NCI-H2196 treated with DMSO at 0.1 percent for 48 hours (cell line): ENCODE measurements around the gene SYK.

Experiments used
- DNase-seq: peaks from one replicate; lab custom pipeline; 2025; ENCODE audit not compliant: unreplicated experiment; lab: John Stamatoyannopoulos, UW

Gene SYK

GRCh38 chr9:90939351-90939750 is 137.7 kb downstream of the SYK start:
- DNase-seq, result no peak

DNA sequence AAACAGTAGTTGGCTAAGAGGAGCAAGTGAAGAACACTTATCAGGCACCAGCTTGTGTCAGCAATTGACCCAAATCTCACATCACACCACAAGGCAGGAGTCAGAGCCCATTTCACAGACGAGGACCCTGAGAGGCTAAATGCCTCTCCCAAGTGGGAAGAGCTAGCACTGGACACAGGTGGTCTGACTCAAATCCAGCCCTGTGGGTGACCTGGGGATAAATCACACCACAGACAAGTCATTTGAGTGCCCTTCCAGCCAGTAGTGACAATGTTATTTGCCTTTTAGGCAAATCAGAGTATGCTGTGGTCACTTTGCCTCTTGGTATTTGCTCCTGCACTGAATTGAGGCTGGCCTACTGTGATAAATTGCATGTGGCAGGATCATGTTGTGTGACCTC is 138.7 kb downstream of the SYK start:
- DNase-seq, result no peak

- no peak for DNase-seq
Observed at GRCh38 chr9:90941661-90942060, 140.0 kb downstream of the SYK start.

DNA sequence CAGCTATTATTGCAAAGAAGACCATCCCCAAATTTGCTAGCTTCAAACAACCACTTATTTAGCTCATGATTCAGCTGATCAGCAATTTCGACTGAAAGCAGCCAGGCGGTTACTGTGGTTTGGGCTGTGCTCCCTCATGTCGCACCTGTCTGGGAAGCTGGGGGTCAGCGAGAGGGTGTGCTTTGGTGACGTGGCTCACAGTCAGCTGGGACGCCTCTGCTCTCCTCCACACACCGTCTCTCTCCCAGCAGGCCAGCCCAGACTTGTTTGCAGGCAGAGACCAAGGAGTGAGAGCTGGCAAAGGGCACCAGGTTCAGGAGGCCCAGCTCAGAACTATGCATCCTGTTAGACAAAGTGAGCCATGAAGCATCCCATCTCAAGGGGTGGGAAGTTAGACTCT is 140.9 kb downstream of the SYK start:
- DNase-seq, result no peak

- DNase-seq, result no peak
Observed at GRCh38 chr9:90943341-90943740, 141.7 kb downstream of the SYK start.

- no peak for DNase-seq
Observed at GRCh38 chr9:90945336-90945735, 143.7 kb downstream of the SYK start.

GRCh38 chr9:90946982-90947381 is 145.4 kb downstream of the SYK start:
- DNase-seq, result no peak
